HG02763 (cell line): ENCODE results near the gene HS2ST1.
"Not testable (repeated sequence)": the region's sequence is repeated elsewhere in the genome, so short reads cannot be mapped to it uniquely, and the experiment has no call there.

Experiments
- ATAC-seq: cut with Tn5 transposase; IDR thresholded peaks from one replicate; pipeline ENCODE4 v1.9.1; 2021; ENCODE audit warnings: mild to moderate bottlenecking, moderate library complexity; ENCODE audit not compliant: unreplicated experiment

The HS2ST1 gene

GRCh38 chr1:86924324-86924960 lies 10.0 kb downstream of the HS2ST1 start:
- ATAC-seq: no peak

GRCh38 chr1:86925742-86926141 lies 11.3 kb downstream of the HS2ST1 start:
- no peak for ATAC-seq

- no peak for ATAC-seq
Observed at GRCh38 chr1:86926883-86927282, 12.4 kb downstream of the HS2ST1 start.

GRCh38 chr1:86928819-86929218 lies 14.4 kb downstream of the HS2ST1 start:
- no peak for ATAC-seq

GRCh38 chr1:86933051-86933450 lies 18.6 kb downstream of the HS2ST1 start:
- no peak for ATAC-seq

- ATAC-seq: no peak
Observed at GRCh38 chr1:86933562-86934377, 19.3 kb downstream of the HS2ST1 start.

- no peak for ATAC-seq
Observed at GRCh38 chr1:86938450-86938849, 24.0 kb downstream of the HS2ST1 start.

- ATAC-seq: no peak
Observed at GRCh38 chr1:86938855-86939254, 24.4 kb downstream of the HS2ST1 start.

- ATAC-seq: no peak
Observed at GRCh38 chr1:86939406-86939805, 25.0 kb downstream of the HS2ST1 start.

GRCh38 chr1:86940599-86940998 lies 26.2 kb downstream of the HS2ST1 start:
- ATAC-seq: no peak

- no peak for ATAC-seq
Observed at GRCh38 chr1:86942042-86942441, 27.6 kb downstream of the HS2ST1 start.

- no peak for ATAC-seq
Observed at GRCh38 chr1:86942743-86943142, 28.3 kb downstream of the HS2ST1 start.

- ATAC-seq: no peak
Observed at GRCh38 chr1:86948212-86948611, 33.8 kb downstream of the HS2ST1 start.

GRCh38 chr1:86950712-86951419 lies 36.4 kb downstream of the HS2ST1 start:
- ATAC-seq: no peak

GRCh38 chr1:86951430-86951829 lies 37.0 kb downstream of the HS2ST1 start:
- no peak for ATAC-seq

GRCh38 chr1:86953167-86953566 lies 38.7 kb downstream of the HS2ST1 start:
- ATAC-seq: no peak

GRCh38 chr1:86955678-86956077 lies 41.2 kb downstream of the HS2ST1 start:
- no peak for ATAC-seq

- no peak for ATAC-seq
Observed at GRCh38 chr1:86956221-86956620, 41.8 kb downstream of the HS2ST1 start.

GRCh38 chr1:86957221-86957620 lies 42.8 kb downstream of the HS2ST1 start:
- ATAC-seq: no peak

- no peak for ATAC-seq
Observed at GRCh38 chr1:86960548-86960947, 46.1 kb downstream of the HS2ST1 start.

- not testable (repeated sequence) for ATAC-seq
Observed at GRCh38 chr1:86963841-86964240, 49.4 kb downstream of the HS2ST1 start.
